ENCODE measurements around the gene BTBD16. TPM values are rescaled to one million over a fixed set of nuclear protein-coding genes. Genes with fewer than 3 reads are reported as not detected.

The BTBD16 gene
- total and polyA plus RNA-seq, 2 donors (not counting 1 experiment from before 2014, with no cell fraction given): not detected

DNA sequence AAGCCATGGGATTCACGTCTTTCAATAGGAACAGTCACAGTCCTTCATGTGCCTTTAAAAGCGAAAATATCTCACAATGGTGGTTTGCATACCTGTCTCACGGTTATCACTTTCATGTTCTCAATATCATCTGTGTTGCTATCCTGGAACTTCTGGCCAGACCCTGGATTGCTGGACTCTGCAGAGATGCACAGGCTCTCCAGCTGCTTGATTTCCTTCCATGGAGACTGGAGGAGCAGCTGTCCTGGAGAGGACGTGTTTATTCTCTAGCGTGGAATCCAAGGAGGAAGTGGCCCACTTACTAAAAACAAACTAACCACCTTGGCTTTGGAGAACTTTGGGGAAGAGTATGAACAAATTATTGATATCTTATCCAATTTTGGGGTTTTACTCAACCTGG, 16.5 kb downstream of the BTBD16 start:
- intact Hi-C loops (cut with micrococcal nuclease): no loop called here
- ChIA-PET CTCF (no interaction called here), POLR2A (no interaction called here)
- Mint-ChIP-seq H3K4me1 (no peaks in the 10 kb centered on the region), H3K9me3 (ENCODE audit: insufficient read depth) (no peaks in the 10 kb centered on the region), H3K27me3 (peaks cover 23% of the 10 kb centered on the region), H3K27ac (no peak overlapping the region), H3K4me3 (no peak overlapping the region)
- no peaks in the 10 kb centered on the region for H3K9me3 ChIP-seq (ENCODE audit: control extremely low read depth in 1 of 3, control insufficient read depth in 2 of 3, insufficient read depth in 1 of 3, low read length in 2 of 3)
- no peak overlapping the region for H3K27ac ChIP-seq (ENCODE audit: low read length in 2 of 2)
- TF ChIP-seq, protein P1, sequence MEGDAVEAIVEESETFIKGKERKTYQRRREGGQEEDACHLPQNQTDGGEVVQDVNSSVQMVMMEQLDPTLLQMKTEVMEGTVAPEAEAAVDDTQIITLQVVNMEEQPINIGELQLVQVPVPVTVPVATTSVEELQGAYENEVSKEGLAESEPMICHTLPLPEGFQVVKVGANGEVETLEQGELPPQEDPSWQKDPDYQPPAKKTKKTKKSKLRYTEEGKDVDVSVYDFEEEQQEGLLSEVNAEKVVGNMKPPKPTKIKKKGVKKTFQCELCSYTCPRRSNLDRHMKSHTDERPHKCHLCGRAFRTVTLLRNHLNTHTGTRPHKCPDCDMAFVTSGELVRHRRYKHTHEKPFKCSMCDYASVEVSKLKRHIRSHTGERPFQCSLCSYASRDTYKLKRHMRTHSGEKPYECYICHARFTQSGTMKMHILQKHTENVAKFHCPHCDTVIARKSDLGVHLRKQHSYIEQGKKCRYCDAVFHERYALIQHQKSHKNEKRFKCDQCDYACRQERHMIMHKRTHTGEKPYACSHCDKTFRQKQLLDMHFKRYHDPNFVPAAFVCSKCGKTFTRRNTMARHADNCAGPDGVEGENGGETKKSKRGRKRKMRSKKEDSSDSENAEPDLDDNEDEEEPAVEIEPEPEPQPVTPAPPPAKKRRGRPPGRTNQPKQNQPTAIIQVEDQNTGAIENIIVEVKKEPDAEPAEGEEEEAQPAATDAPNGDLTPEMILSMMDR (IDR thresholded peaks at IDR 0.05): no peak
- no peak for TF ChIP-seq EZH2 (IDR thresholded peaks at IDR 0.05; ENCODE audit: borderline replicate concordance, insufficient read depth, low read depth, low read length, poor library complexity, severe bottlenecking)
- no peaks in the 10 kb centered on the region for H3K27me3 ChIP-seq (replicated peaks in 1 of 4; ENCODE audit: control extremely low read depth in 1 of 4, control insufficient read depth in 3 of 4, insufficient read depth in 4 of 4, low read length in 3 of 4)
- no peak overlapping the region for H2AFZ ChIP-seq (ENCODE audit: insufficient read depth, low read depth, low read length, poor library complexity, severe bottlenecking)
- H3K36me3 ChIP-seq (replicated peaks in 1 of 2; ENCODE audit: control extremely low read depth in 1 of 2, control insufficient read depth in 1 of 2, extremely low read depth in 1 of 2, insufficient read depth in 2 of 2, low read length in 1 of 2): no peaks in the 10 kb centered on the region
- no peak overlapping the region for H3K9ac ChIP-seq (ENCODE audit: low read length)
- ATAC-seq (ENCODE audit: low read depth) (no peak), DNase-seq (no peak)
- no peak overlapping the region for H3K4me2 ChIP-seq (replicated peaks; ENCODE audit: low read depth, low read length, poor library complexity, severe bottlenecking)
- no peaks in the 10 kb centered on the region for H3K4me1 ChIP-seq (ENCODE audit: control insufficient read depth in 2 of 2, insufficient read depth in 2 of 2, low read length in 2 of 2)
- H3K79me2 ChIP-seq (ENCODE audit: control insufficient read depth, insufficient read depth, low read length): no peaks in the 10 kb centered on the region
- H3K4me3 ChIP-seq (ENCODE audit: control extremely low read depth in 1 of 5, extremely low read depth in 1 of 5, insufficient read depth in 1 of 5, low read depth in 2 of 5, low read length in 4 of 5): no peak overlapping the region
- H4K20me1 ChIP-seq (ENCODE audit: control insufficient read depth, insufficient read depth, low read length, poor library complexity, severe bottlenecking): no peaks in the 10 kb centered on the region
- 72% methylated on average over 3 of the region's 5 CpGs for WGBS (ENCODE audit: insufficient coverage)

GRCh38 chr10:122288262-122288661, 17.2 kb downstream of the BTBD16 start:
- H4K20me1 ChIP-seq (ENCODE audit: control insufficient read depth, insufficient read depth, low read length, poor library complexity, severe bottlenecking): no peaks in the 10 kb centered on the region
- H3K4me2 ChIP-seq (replicated peaks; ENCODE audit: low read depth, low read length, poor library complexity, severe bottlenecking): no peak overlapping the region
- H3K9me3 ChIP-seq (ENCODE audit: control extremely low read depth in 1 of 3, control insufficient read depth in 2 of 3, insufficient read depth in 1 of 3, low read length in 2 of 3): no peaks in the 10 kb centered on the region
- H3K27me3 ChIP-seq (replicated peaks in 1 of 4; ENCODE audit: control extremely low read depth in 1 of 4, control insufficient read depth in 3 of 4, insufficient read depth in 4 of 4, low read length in 3 of 4): no peaks in the 10 kb centered on the region
- H3K9ac ChIP-seq (ENCODE audit: low read length): no peak overlapping the region
- 91% methylated on average over 4 of the region's 6 CpGs for WGBS (ENCODE audit: insufficient coverage)
- ATAC-seq (ENCODE audit: low read depth): no peak
- no peak overlapping the region for H3K4me3 ChIP-seq (ENCODE audit: control extremely low read depth in 1 of 5, extremely low read depth in 1 of 5, insufficient read depth in 1 of 5, low read depth in 2 of 5, low read length in 4 of 5)
- H3K27me3 Mint-ChIP-seq: peaks cover 20% of the 10 kb centered on the region
- intact Hi-C loops (cut with micrococcal nuclease): no loop called here
- no peak overlapping the region for H3K4me3 Mint-ChIP-seq
- no peaks in the 10 kb centered on the region for H3K4me1 Mint-ChIP-seq
- H3K27ac ChIP-seq (ENCODE audit: low read length in 2 of 2): no peak overlapping the region
- no peak overlapping the region for H3K27ac Mint-ChIP-seq
- ChIA-PET CTCF (no interaction called here), POLR2A (no interaction called here)
- no peaks in the 10 kb centered on the region for H3K9me3 Mint-ChIP-seq (ENCODE audit: insufficient read depth)
- no peak for DNase-seq
- no peaks in the 10 kb centered on the region for H3K36me3 ChIP-seq (replicated peaks in 1 of 2; ENCODE audit: control extremely low read depth in 1 of 2, control insufficient read depth in 1 of 2, extremely low read depth in 1 of 2, insufficient read depth in 2 of 2, low read length in 1 of 2)
- no peaks in the 10 kb centered on the region for H3K79me2 ChIP-seq (ENCODE audit: control insufficient read depth, insufficient read depth, low read length)
- no peak for TF ChIP-seq EZH2 (IDR thresholded peaks at IDR 0.05; ENCODE audit: borderline replicate concordance, insufficient read depth, low read depth, low read length, poor library complexity, severe bottlenecking)
- TF ChIP-seq, protein P1 (IDR thresholded peaks at IDR 0.05): no peak
- no peaks in the 10 kb centered on the region for H3K4me1 ChIP-seq (ENCODE audit: control insufficient read depth in 2 of 2, insufficient read depth in 2 of 2, low read length in 2 of 2)
- no peak overlapping the region for H2AFZ ChIP-seq (ENCODE audit: insufficient read depth, low read depth, low read length, poor library complexity, severe bottlenecking)

Data from B cell (primary cell).